SU-DHL-6 (cell line): ENCODE measurements around the gene GRIK5.

Source experiments
- H2AFZ ChIP-seq: fragments of 200-600 bp; sonication (generic); 2 replicates; pipeline ENCODE4 v1.6.1; 2014; ENCODE audit warnings: low read depth, mild to moderate bottlenecking, moderate library complexity, mixed read lengths, antibody characterized with exemption, low read length; ENCODE audit not compliant: severe bottlenecking
- H3F3A ChIP-seq: fragments of 200-600 bp; shearing (Covaris generic); 2 replicates; pipeline ENCODE4 v1.6.0; 2016; ENCODE audit warnings: antibody characterized with exemption, mild to moderate bottlenecking; ENCODE audit not compliant: insufficient read depth
- H3K27ac ChIP-seq: fragments of 200-600 bp; sonication (generic); 2 replicates; pipeline ENCODE4 v1.5.1; 2016; ENCODE audit warnings: low read depth, mild to moderate bottlenecking, low read length, moderate library complexity, mixed read lengths
- H3K27me3 ChIP-seq: fragments of 200-600 bp; sonication (generic), shearing (Covaris generic); 2 replicates; pipeline ENCODE4 v1.6.0; 2014; ENCODE audit warnings: mild to moderate bottlenecking, low read length
- H3K36me3 ChIP-seq: fragments of 200-600 bp; sonication (generic); 2 replicates; pipeline ENCODE4 v1.6.1; 2014; ENCODE audit warnings: mild to moderate bottlenecking, low read length, mixed read lengths
- H3K4me2 ChIP-seq: fragments of 300-600, 200-600 bp; shearing (Covaris generic), sonication (generic); 2 replicates; pipeline ENCODE4 v1.6.0; 2014; ENCODE audit warnings: low read length, low read depth, mild to moderate bottlenecking; ENCODE audit not compliant: poor library complexity, severe bottlenecking
- H3K4me3 ChIP-seq: fragments of 200-600 bp; sonication (generic); 2 replicates; pipeline ENCODE4 v1.5.1; 2014; ENCODE audit warnings: antibody characterized with exemption, low read length, mild to moderate bottlenecking, mixed read lengths; ENCODE audit not compliant: insufficient read depth, poor library complexity, severe bottlenecking
- H3K79me2 ChIP-seq: fragments of 200-600 bp; sonication (generic); 2 replicates; pipeline ENCODE4 v1.6.1; 2014; ENCODE audit warnings: mild to moderate bottlenecking, low read length, moderate library complexity; ENCODE audit not compliant: insufficient read depth
- H3K9ac ChIP-seq: fragments of 200-600 bp; sonication (generic); 2 replicates; pipeline ENCODE4 v1.7.0; 2014; ENCODE audit warnings: mild to moderate bottlenecking, low read length
- H3K9me2 ChIP-seq: fragments of 200-600 bp; sonication (generic); replicated peaks from 2 replicates; pipeline ENCODE4 v1.6.1; 2014; ENCODE audit warnings: low read length; ENCODE audit not compliant: insufficient read depth
- H3K9me3 ChIP-seq: fragments of 200-600 bp; sonication (generic); 2 replicates; pipeline ENCODE4 v1.6.1; 2014; ENCODE audit warnings: low read length, mixed read lengths; ENCODE audit not compliant: insufficient read depth
- H4K20me1 ChIP-seq: fragments of 200-600 bp; sonication (generic); 2 replicates; pipeline ENCODE4 v1.6.1; 2014; ENCODE audit warnings: low read depth, mild to moderate bottlenecking, antibody characterized with exemption, low read length, moderate library complexity, mixed read lengths
- EZH2phosphoT487 ChIP-seq: fragments of 200-600 bp; sonication (generic), shearing (Covaris generic); conservative IDR thresholded peaks from 2 replicates; pipeline ENCODE4 v1.6.1; 2018; ENCODE audit warnings: mild to moderate bottlenecking, antibody characterized with exemption, low read length, moderate library complexity, mixed read lengths
- TF ChIP-seq, protein P1 (sequence below): fragments of 200-600 bp; sonication (generic); IDR thresholded peaks from one replicate; pipeline ENCODE4 v1.5.1; 2017; ENCODE audit warnings: antibody characterized with exemption, mild to moderate bottlenecking, low read length, moderate library complexity; ENCODE audit not compliant: insufficient read depth, poor library complexity, severe bottlenecking

Gene GRIK5

GRCh38 chr19:42032431-42032830 lies 37.6 kb downstream of the GRIK5 start:
- no peaks in the 10 kb centered on the region for H3K27me3 ChIP-seq
- H3K79me2 ChIP-seq = no peaks in the 10 kb centered on the region
- no peaks in the 10 kb centered on the region for H3F3A ChIP-seq
- H3K27ac ChIP-seq = no peak overlapping the region
- TF ChIP-seq, protein P1, sequence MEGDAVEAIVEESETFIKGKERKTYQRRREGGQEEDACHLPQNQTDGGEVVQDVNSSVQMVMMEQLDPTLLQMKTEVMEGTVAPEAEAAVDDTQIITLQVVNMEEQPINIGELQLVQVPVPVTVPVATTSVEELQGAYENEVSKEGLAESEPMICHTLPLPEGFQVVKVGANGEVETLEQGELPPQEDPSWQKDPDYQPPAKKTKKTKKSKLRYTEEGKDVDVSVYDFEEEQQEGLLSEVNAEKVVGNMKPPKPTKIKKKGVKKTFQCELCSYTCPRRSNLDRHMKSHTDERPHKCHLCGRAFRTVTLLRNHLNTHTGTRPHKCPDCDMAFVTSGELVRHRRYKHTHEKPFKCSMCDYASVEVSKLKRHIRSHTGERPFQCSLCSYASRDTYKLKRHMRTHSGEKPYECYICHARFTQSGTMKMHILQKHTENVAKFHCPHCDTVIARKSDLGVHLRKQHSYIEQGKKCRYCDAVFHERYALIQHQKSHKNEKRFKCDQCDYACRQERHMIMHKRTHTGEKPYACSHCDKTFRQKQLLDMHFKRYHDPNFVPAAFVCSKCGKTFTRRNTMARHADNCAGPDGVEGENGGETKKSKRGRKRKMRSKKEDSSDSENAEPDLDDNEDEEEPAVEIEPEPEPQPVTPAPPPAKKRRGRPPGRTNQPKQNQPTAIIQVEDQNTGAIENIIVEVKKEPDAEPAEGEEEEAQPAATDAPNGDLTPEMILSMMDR = no peak
- no peak for TF ChIP-seq EZH2phosphoT487
- H3K9me2 ChIP-seq = no peaks in the 10 kb centered on the region
- no peak overlapping the region for H3K4me3 ChIP-seq
- H3K36me3 ChIP-seq = no peaks in the 10 kb centered on the region
- no peak overlapping the region for H3K4me2 ChIP-seq
- H4K20me1 ChIP-seq = no peaks in the 10 kb centered on the region
- no peak overlapping the region for H3K9ac ChIP-seq
- no peaks in the 10 kb centered on the region for H3K9me3 ChIP-seq
- no peak overlapping the region for H2AFZ ChIP-seq

- Histone ChIP-seq H3K79me2 (no peaks in the 10 kb centered on the region), H3K9me3 (no peaks in the 10 kb centered on the region), H3K27ac (no peak overlapping the region), H3K4me2 (no peak overlapping the region), H3K27me3 (no peaks in the 10 kb centered on the region), H2AFZ (no peak overlapping the region), H3K36me3 (no peaks in the 10 kb centered on the region), H3K9me2 (no peaks in the 10 kb centered on the region), H3K4me3 (no peak overlapping the region), H3K9ac (no peak overlapping the region), H3F3A (no peaks in the 10 kb centered on the region), H4K20me1 (no peaks in the 10 kb centered on the region)
- no peak for TF ChIP-seq EZH2phosphoT487
- TF ChIP-seq, protein P1 = no peak
These were observed 39.2 kb downstream of the GRIK5 start for GRCh38 chr19:42030645-42031440.

DNA sequence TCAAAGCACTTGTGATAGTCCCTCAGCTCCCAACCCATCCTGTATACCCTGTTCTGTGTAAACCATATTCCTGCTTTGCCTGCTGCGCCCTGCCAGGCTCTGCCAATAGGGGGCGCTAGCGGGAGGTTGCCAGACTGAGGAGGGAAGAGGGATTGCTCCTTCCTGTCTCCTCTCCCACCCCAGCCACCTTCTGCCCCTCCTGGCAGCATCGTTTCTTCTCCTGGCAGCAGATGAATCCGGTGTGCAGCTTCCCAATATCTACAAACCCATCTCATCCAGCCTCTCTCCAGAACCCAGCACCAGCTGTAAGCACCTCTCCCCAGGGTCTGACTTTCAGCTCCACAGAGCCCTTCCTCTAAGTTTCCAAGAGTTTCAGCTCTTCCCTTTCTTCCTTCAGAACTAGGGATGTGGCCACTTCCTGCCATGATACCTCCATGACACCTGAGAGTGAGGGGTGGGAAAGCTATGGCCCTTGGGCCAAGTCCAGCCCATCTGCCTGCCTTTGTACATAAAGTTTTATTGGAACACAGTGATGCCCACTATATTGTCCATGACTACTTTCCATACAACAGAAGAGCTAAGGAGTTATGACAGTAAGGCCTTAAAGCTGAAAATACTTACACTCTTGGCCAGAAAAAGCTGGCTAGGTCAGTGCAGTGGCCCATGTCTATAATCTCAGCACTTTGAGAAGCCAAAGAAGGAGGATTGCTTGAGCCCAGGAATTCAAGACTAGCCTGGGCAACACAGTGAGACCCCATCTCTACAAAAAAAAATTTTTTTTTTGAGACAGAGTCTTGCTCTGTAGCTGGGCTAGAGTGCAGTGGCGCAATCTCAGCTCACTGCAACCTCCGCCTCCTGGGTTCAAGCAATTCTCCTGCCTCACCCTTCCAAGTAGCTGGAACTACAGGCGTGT lies 41.4 kb downstream of the GRIK5 start:
- no peak overlapping the region for H3K27ac ChIP-seq
- no peaks in the 10 kb centered on the region for H3F3A ChIP-seq
- H3K9me3 ChIP-seq = no peaks in the 10 kb centered on the region
- no peaks in the 10 kb centered on the region for H3K27me3 ChIP-seq
- TF ChIP-seq, protein P1 = peak; percentile 76
- no peak for TF ChIP-seq EZH2phosphoT487
- H4K20me1 ChIP-seq = no peaks in the 10 kb centered on the region
- H3K4me3 ChIP-seq = no peak overlapping the region
- no peak overlapping the region for H2AFZ ChIP-seq
- no peak overlapping the region for H3K9ac ChIP-seq
- H3K79me2 ChIP-seq = no peaks in the 10 kb centered on the region
- H3K9me2 ChIP-seq = no peaks in the 10 kb centered on the region
- H3K4me2 ChIP-seq = no peak overlapping the region
- H3K36me3 ChIP-seq = no peaks in the 10 kb centered on the region
